Measurements from ENCODE around the gene NOX5.

Gene NOX5

GRCh38 chr15:68992696-68993095, 21.8 kb upstream of the NOX5 start:
- no peak for DNase-seq

DNA sequence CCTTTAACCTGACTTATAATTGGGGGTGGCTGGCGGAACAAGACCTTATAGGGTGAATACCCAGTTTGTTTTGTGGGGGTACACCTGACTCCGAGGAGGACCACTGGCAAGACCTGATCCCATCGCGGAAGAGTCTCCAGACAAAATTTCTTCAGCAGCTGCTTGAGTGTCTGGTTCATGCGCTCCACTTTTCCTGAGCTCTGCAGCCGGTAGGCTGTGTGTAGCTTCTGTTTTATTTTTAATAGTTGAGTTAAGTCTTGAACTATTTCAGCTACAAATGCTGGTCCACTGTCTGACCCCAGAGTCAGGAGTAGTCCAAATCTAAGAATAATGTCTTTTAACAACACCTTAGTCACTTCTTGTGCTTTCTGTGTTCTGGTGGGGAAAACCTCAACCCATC, 21.2 kb upstream of the NOX5 start:
- DNase-seq = no peak

GRCh38 chr15:68994149-68994548, 20.3 kb upstream of the NOX5 start:
- no peak for DNase-seq

GRCh38 chr15:68994981-68995761, 19.3 kb upstream of the NOX5 start:
- DNase-seq = no peak

DNA sequence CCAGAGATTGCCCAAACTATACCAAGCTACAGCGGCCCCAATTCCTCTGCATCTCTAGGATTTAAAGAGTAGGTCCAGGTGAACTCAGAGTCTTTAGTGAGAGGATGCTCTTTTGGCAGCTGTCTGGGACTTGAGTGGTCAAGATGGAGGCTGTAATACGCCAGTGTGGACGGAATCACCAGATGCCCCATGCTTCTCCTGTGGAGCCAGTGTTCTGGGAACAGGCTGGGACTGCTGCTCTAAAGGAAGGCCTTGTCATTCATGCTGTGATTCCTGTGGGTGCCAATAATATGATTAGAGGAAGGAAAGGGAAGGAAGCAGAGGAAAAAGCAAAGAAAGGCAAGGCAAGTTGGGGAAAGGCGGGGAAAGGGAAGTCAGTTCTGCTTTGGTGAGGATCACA, 17.4 kb upstream of the NOX5 start:
- no peak for DNase-seq

GRCh38 chr15:68997930-68998777, 16.3 kb upstream of the NOX5 start:
- no peak for DNase-seq

- no peak for DNase-seq
These were observed 15.4 kb upstream of the NOX5 start for GRCh38 chr15:68999091-68999490.

- DNase-seq = no peak
These were observed 14.4 kb upstream of the NOX5 start for GRCh38 chr15:69000091-69000490.

- DNase-seq = no peak
These were observed 13.6 kb upstream of the NOX5 start for GRCh38 chr15:69000725-69001503.

- DNase-seq = no peak
These were observed 11.7 kb upstream of the NOX5 start for GRCh38 chr15:69002783-69003182.

DNA sequence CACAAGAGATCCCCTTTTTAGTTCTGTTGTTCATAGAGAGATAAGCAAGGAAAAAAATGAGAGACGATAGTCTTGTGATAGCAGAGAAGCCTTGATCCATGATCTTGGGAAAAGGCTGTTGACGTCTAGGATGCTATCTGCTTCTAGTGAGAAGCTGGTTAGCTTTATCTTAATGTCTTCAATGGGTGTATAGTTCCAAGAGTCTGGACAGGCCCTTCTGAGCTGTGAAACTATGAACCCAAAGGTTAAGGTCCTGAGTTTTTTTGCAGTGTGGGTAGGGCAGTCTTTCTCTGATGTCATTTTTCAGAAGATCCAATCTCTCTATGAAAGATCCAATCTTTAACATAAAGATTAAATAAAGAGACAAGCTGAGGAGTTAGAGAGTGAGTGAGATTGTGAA, 10.5 kb upstream of the NOX5 start:
- no peak for DNase-seq

DNA sequence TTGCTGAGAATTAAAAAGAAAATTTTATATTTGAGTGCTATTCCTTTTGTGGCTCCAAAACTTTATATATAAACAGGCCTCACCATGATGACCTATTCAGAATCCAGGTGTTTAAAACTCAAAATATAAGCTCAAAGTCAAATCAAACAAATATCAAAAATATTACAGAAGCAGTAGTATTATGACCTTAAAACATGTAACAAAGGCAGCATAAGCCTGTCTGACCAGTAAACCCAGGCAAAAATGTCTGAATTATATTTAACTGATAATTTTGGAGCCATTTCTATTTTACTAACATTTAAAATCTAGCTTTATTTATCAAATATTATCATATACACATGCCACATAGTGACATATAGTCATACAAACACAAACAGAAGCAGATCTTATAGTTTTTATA, 6.4 kb upstream of the NOX5 start:
- DNase-seq = no peak

DNA sequence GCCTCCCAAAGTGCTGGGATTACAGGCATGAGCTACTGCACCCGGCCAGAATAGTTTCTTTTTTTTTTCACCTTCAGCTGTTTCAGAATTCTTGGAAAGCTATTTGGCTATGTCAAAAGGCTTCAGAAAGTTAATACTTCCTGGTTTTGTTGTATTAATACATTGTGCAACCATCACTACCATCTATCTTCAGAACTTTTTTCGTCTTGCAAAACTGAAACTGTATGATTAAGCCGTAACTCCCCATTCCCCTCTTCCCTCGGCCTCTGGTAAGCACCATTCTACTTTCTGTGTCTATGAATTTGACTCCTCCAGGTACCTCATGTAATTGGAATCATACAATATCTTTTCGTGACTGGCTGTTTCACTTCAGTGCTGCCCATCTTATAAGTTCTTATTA, 5.2 kb upstream of the NOX5 start:
- no peak for DNase-seq

DNA sequence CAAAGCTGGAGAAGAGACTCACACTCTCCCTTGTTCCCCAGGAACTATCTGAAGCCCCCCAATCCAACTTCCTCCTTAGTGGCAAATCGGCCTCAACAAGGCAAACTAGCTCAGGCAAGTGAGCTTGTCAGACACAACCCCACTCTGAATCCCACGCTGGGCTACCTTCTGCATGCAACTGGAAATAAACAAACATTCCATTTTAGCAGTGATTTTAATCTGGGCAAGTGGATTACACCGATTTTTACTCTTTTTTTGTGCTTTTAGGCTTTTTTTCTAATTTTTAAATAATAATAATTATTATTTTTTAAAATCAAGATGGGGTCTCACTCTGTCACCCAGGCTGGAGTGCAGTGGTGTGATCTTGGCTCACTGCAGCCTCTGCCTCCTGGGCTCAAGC, 2.9 kb upstream of the NOX5 start:
- no peak for DNase-seq

DNA sequence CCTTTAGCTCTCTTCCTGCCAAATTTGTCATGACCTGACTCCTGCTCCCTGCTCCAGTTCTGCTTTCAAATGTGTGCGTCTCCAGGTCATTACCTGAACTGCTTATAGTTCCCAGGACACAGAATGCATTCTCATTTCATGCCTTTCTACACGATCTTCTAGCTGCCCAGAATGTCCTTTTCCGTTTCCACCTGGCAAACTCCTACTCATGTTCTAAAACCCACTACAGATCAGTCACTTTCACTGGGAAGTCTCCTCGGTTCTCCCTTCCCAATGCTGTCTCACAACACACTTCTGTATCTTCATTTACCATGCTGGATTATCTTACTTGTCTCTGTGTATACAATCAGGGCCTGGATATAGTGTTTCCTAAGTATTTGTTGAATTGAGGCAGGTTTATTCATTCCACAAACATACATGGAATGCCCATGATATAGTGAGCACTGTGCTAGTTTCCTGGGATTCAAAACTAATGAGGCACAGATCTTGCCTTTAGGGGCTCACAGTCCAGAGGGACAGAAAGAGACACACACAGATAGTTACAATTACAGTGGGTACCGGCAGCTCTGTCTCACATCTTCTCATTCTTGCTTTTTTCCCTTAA, 1.6 kb upstream of the NOX5 start:
- DNase-seq = no peak

DNA sequence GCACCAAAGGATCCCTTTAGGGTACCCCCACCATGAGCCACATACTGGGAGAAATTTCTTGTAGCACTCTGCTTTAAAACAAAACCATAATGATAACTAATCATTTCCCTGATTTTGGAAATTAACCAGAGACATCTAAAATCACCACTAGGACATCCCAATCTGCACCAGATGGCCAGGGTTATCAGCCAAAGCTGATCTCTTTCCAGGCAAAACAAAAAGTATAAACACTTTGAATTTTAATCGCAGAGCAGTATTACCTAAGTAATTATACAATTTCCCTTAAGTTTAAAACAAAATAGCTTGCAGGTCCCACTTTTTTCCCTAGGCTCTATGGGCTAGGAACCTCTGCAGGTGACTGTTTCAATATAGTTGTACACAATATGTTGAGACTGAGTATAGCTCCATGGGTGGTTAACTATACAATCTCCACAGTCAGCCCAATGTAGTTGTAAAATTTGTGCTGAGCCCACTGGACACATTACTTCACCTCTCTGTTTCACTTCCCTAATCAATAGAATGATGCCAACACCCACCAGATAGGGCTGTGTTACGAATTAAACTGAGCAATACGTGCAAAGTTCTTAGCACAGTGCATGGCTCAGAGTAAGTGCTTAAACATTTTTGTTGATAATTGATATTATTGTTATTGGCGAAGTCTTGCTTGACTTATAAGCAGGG, 629 bp upstream of the NOX5 start:
- no peak for DNase-seq

DNA sequence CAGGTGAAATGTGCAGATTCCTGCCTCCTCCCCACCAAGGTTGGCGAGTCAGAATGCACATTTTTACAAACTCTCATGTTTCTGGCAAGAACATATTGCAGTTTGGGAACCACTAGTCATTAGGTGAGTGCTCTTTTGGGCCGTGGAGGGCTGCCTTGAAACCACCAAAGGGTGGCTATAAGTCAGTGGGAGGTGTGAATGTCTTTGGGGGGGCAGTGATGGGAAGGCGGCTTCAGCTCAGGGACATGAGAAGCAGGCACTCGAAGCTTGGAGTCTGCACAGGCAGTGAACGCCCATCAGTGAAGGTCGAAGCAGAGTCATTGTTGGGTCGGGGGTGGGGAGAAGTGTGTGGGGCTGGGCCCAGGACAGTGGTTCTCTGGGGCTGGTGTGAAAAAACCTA, 1.1 kb downstream of the NOX5 start:
- no peak for DNase-seq

GRCh38 chr15:69016021-69016595, 1.6 kb downstream of the NOX5 start:
- no peak for DNase-seq

GRCh38 chr15:69017978-69018377, 3.5 kb downstream of the NOX5 start:
- no peak for DNase-seq

- DNase-seq = no peak
These were observed 4.5 kb downstream of the NOX5 start for GRCh38 chr15:69018951-69019350.

GRCh38 chr15:69021895-69022294, 7.4 kb downstream of the NOX5 start:
- no peak for DNase-seq

DNA sequence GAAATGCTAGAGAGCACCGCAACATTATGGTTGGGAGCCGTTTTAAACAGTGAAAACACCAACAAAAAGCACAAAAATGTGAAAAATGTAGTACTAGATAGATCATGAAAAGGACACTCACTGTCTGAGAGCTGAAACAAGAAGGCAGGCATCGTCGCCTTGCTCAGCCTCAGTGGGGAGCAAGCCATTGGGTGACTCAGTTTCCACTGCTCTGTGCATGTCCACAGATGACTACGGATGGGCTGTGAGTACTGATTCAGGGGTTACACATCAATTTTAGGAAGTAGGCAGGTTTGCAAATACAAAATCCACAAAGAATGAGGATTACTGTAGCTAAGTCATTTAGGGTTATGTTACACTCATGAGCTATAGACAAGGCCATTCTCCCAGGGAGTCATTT, 10.8 kb downstream of the NOX5 start:
- DNase-seq = no peak
